Glutamatergic neuron (in vitro differentiated cells): ENCODE results near the gene CTH. TPM values are rescaled to one million over a fixed set of nuclear protein-coding genes. Genes with fewer than 3 reads are reported as not detected.

Experiments used
- DNase-seq: peaks from one replicate; pipeline ENCODE4 v3.0.0; 2022
- H3K27ac Mint-ChIP-seq: one replicate; pipeline ENCODE4 v1.8.0; 2020; ENCODE audit warnings: mild to moderate bottlenecking, mixed read lengths, inconsistent platforms; ENCODE audit not compliant: unreplicated experiment
- H3K27me3 Mint-ChIP-seq: one replicate; pipeline ENCODE4 v1.8.0; 2020; ENCODE audit warnings: mild to moderate bottlenecking, moderate library complexity, mixed read lengths, inconsistent platforms; ENCODE audit not compliant: unreplicated experiment
- H3K36me3 Mint-ChIP-seq: one replicate; pipeline ENCODE4 v1.8.0; 2020; ENCODE audit warnings: mild to moderate bottlenecking, mixed read lengths, inconsistent platforms; ENCODE audit not compliant: unreplicated experiment
- H3K4me1 Mint-ChIP-seq: one replicate; pipeline ENCODE4 v1.8.0; 2020; ENCODE audit warnings: mild to moderate bottlenecking, low read depth, mixed read lengths, inconsistent platforms; ENCODE audit not compliant: unreplicated experiment
- H3K4me3 Mint-ChIP-seq: one replicate; pipeline ENCODE4 v1.8.0; 2020; ENCODE audit warnings: mild to moderate bottlenecking, mixed read lengths, inconsistent platforms; ENCODE audit not compliant: unreplicated experiment
- H3K9me3 Mint-ChIP-seq: one replicate; pipeline ENCODE4 v1.8.0; 2020; ENCODE audit warnings: mild to moderate bottlenecking, moderate library complexity, mixed read lengths, inconsistent platforms; ENCODE audit not compliant: unreplicated experiment
- total RNA-seq: library from RNA; stranded (reverse); fragmentation: NEBNext Ultra II Directional; extraction: Animal tissue kit (Norgen Biotek cat#: 25700); gene quantifications from one replicate; pipeline ENCODE4 v1.2.1, GENCODE V29; 2021; ENCODE audit not compliant: unreplicated experiment
- TF ChIP-seq, protein P1 (sequence below): fragments of 200-600 bp; sonication (generic); IDR thresholded peaks from one replicate; pipeline ENCODE4 v1.5.0; 2021; ENCODE audit not compliant: partially characterized antibody, unreplicated experiment

CTH gene
- total RNA-seq, 1 donor from 2014 or later = 7.3 TPM

- no peak overlapping the region for H3K4me3 Mint-ChIP-seq
- no peaks in the 10 kb centered on the region for H3K27me3 Mint-ChIP-seq
- no peaks in the 10 kb centered on the region for H3K4me1 Mint-ChIP-seq
- no peaks in the 10 kb centered on the region for H3K9me3 Mint-ChIP-seq
- no peaks in the 10 kb centered on the region for H3K36me3 Mint-ChIP-seq
- DNase-seq = no peak
- no peak overlapping the region for H3K27ac Mint-ChIP-seq
- TF ChIP-seq, protein P1, sequence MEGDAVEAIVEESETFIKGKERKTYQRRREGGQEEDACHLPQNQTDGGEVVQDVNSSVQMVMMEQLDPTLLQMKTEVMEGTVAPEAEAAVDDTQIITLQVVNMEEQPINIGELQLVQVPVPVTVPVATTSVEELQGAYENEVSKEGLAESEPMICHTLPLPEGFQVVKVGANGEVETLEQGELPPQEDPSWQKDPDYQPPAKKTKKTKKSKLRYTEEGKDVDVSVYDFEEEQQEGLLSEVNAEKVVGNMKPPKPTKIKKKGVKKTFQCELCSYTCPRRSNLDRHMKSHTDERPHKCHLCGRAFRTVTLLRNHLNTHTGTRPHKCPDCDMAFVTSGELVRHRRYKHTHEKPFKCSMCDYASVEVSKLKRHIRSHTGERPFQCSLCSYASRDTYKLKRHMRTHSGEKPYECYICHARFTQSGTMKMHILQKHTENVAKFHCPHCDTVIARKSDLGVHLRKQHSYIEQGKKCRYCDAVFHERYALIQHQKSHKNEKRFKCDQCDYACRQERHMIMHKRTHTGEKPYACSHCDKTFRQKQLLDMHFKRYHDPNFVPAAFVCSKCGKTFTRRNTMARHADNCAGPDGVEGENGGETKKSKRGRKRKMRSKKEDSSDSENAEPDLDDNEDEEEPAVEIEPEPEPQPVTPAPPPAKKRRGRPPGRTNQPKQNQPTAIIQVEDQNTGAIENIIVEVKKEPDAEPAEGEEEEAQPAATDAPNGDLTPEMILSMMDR = no peak
Measured at GRCh38 chr1:70483342-70483741, 72.3 kb downstream of the CTH start.

- Mint-ChIP-seq H3K4me1 (no peaks in the 10 kb centered on the region), H3K9me3 (no peaks in the 10 kb centered on the region), H3K27me3 (no peaks in the 10 kb centered on the region), H3K36me3 (no peaks in the 10 kb centered on the region), H3K27ac (no peak overlapping the region), H3K4me3 (no peak overlapping the region)
- TF ChIP-seq, protein P1 = no peak
- DNase-seq = no peak
Measured at GRCh38 chr1:70485624-70486023, 74.6 kb downstream of the CTH start.

DNA sequence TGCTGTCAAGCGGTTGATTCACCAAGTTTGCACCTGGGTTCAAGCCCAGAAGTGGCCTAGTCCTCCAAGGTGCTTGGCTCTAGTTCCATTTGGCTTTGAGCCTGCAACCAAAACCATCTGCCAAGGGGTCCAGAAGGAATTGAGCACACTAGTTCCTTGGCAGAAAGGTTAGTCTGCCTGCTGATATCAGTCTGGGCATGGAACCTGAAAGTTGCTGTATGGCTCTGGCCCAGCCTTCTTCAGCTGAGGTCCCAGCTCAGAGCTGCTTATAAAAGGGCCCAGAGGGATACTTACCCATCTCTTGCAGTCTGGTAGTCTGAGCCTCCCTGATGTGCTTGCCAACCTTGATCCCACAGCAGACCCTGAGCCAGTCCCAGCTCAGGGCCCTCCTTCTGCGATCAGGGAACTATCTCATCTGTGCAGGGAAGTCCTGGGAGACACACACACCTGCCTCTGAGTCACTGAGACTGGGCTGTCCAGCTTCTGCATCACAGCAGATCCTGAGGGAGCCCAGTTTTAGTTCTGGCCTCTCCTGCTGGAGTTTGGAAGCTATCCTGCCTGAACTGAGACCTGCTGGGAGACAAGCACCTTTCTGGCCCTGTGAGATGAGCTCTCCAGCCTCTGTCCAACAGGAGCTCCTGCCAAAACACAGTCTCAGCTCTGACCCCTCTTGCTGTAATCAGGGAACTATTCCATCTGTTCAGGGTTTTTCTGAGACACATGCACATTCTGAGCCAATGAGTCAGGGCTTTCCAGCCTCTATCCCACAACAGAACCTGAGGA lies 75.8 kb downstream of the CTH start:
- H3K27me3 Mint-ChIP-seq = no peaks in the 10 kb centered on the region
- no peaks in the 10 kb centered on the region for H3K4me1 Mint-ChIP-seq
- DNase-seq = no peak
- H3K36me3 Mint-ChIP-seq = no peaks in the 10 kb centered on the region
- no peak overlapping the region for H3K4me3 Mint-ChIP-seq
- no peak overlapping the region for H3K27ac Mint-ChIP-seq
- TF ChIP-seq, protein P1 = no peak
- H3K9me3 Mint-ChIP-seq = no peaks in the 10 kb centered on the region

DNA sequence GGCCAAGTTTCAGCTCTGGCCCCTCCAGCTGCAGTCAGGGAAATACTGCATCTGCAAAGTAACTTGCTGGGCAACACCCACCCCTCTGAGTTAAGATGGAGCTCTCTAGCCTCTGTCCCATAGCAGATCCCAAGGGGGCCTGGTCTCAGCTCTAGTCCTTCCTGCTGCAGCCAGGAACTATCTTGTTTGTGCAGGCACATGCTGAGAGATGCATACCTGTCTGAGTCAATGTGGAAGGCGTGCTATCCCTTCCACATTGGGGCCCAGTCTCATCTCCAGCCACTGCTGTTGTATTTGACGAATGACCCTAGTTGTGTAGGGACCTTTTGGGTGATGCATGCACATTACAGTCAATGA lies 76.4 kb downstream of the CTH start:
- no peak for DNase-seq
- Mint-ChIP-seq H3K27me3 (no peaks in the 10 kb centered on the region), H3K9me3 (no peaks in the 10 kb centered on the region), H3K27ac (no peak overlapping the region), H3K4me3 (no peak overlapping the region), H3K36me3 (no peaks in the 10 kb centered on the region), H3K4me1 (no peaks in the 10 kb centered on the region)
- TF ChIP-seq, protein P1 = no peak

DNA sequence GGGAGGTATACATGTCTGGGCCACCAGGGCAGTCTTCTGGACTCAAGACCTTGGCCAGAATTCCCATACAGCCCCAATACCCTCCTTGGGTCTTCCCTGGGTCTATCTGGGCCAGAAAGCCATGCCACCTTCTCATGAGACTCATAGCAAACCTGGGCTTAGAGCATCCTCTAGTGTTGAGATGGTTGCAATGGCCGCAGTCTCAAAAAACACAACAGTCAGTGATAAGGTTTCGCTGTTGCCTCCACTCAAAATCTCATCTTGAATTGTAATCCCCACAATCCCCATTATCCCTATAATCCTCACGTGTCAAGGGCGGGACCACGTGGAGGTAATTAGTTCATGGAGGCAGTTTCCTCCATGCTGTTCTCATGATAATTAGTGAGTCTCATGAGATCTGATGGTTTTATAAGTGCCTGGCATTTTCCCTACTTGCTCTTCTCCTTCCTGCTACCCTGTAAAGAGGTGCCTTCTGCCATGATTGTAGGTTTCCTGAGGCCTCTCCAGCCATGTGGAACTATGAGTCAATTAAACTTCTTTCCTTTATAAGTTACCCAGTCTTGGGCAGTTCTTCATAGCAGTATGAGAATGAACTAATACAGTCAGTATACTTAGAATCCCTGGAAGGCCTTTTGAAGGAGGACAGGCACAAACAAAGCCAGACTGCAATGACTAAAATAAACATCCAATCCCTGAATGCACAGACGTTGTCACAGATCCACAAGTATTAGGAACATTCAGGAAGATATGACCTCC lies 77.0 kb downstream of the CTH start:
- TF ChIP-seq, protein P1 = peak; percentile 16

More for the DNA sequence above, 77.0 kb downstream of the CTH start:
- no peak for DNase-seq
- no peak overlapping the region for H3K27ac Mint-ChIP-seq
- no peak overlapping the region for H3K4me3 Mint-ChIP-seq
- H3K9me3 Mint-ChIP-seq = no peaks in the 10 kb centered on the region
- H3K36me3 Mint-ChIP-seq = no peaks in the 10 kb centered on the region
- no peaks in the 10 kb centered on the region for H3K4me1 Mint-ChIP-seq
- no peaks in the 10 kb centered on the region for H3K27me3 Mint-ChIP-seq
